Nephron progenitor cell (in vitro differentiated cells): ENCODE measurements around the gene SPG21.
A peak's percentile ranks its signal among the peaks of the same experiment; 100 is the strongest.

ENCODE experiments used
- DNase-seq: peaks from one replicate; pipeline ENCODE4 v3.0.0; 2021
- H3K27ac Mint-ChIP-seq: 2 replicates; pipeline ENCODE4 v1.8.0; 2021; ENCODE audit warnings: mild to moderate bottlenecking, moderate library complexity, mixed read lengths
- H3K27me3 Mint-ChIP-seq: 2 replicates; pipeline ENCODE4 v1.8.0; 2021; ENCODE audit warnings: mild to moderate bottlenecking, low read depth, mixed read lengths; ENCODE audit not compliant: poor library complexity
- H3K36me3 Mint-ChIP-seq: 2 replicates; pipeline ENCODE4 v1.8.0; 2021; ENCODE audit warnings: low read depth, mixed read lengths
- H3K4me1 Mint-ChIP-seq: 2 replicates; pipeline ENCODE4 v1.8.0; 2021; ENCODE audit warnings: mixed read lengths
- H3K4me3 Mint-ChIP-seq: 2 replicates; pipeline ENCODE4 v1.8.0; 2021; ENCODE audit warnings: mild to moderate bottlenecking, moderate library complexity, mixed read lengths
- H3K9me3 Mint-ChIP-seq: 2 replicates; pipeline ENCODE4 v1.8.0; 2021; ENCODE audit warnings: mild to moderate bottlenecking, moderate library complexity, mixed read lengths
- TF ChIP-seq, protein P1 (sequence below): fragments of 200-600 bp; sonication (generic); IDR thresholded peaks from 2 replicates; pipeline ENCODE4 v1.5.0; 2021; ENCODE audit warnings: antibody characterized with exemption

Gene SPG21

DNA sequence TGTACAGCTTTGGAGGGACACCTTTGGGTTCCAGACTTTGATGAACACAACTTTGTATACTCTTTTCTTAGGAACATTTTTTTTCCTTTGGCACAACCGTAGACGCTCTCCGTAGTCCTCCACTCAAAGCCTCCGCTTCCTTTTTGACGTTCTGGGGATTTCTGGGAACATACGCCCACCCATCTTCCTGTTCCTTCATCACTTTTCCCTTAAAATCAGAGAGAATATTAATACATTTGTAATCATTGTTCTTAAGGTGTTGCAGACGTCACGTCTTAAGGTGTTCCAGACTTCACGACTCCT, 405 bp upstream of the SPG21 start:
- DNase-seq: no peak
- peaks cover 3% of the 10 kb centered on the region for H3K27me3 Mint-ChIP-seq
- TF ChIP-seq, protein P1, sequence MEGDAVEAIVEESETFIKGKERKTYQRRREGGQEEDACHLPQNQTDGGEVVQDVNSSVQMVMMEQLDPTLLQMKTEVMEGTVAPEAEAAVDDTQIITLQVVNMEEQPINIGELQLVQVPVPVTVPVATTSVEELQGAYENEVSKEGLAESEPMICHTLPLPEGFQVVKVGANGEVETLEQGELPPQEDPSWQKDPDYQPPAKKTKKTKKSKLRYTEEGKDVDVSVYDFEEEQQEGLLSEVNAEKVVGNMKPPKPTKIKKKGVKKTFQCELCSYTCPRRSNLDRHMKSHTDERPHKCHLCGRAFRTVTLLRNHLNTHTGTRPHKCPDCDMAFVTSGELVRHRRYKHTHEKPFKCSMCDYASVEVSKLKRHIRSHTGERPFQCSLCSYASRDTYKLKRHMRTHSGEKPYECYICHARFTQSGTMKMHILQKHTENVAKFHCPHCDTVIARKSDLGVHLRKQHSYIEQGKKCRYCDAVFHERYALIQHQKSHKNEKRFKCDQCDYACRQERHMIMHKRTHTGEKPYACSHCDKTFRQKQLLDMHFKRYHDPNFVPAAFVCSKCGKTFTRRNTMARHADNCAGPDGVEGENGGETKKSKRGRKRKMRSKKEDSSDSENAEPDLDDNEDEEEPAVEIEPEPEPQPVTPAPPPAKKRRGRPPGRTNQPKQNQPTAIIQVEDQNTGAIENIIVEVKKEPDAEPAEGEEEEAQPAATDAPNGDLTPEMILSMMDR: no peak
- peak overlapping the region; percentile 99 for H3K4me3 Mint-ChIP-seq
- peaks cover 24% of the 10 kb centered on the region for H3K36me3 Mint-ChIP-seq
- no peaks in the 10 kb centered on the region for H3K9me3 Mint-ChIP-seq
- peaks cover 48% of the 10 kb centered on the region for H3K4me1 Mint-ChIP-seq
- H3K27ac Mint-ChIP-seq: peak overlapping the region; percentile 92

DNA sequence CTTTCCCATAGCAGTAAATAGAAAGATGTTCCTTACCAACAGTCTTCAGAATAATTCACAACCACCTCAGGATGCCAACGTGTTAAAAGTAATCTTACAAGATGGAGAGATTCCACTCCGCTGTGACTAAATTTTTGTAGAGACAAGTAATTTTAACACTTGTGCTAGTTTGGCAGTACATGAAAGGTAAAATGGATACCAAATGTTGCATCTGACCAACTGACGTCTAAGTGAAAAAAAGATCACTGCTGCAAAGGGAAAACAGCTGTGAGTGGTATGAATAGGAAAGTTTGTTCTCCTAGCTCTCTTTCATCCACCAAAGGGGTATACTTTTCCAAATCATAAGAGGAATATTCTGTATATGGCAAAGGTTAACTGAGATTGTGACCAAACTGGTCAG, 2.6 kb downstream of the SPG21 start:
- H3K4me1 Mint-ChIP-seq: peaks cover 48% of the 10 kb centered on the region
- peaks cover 34% of the 10 kb centered on the region for H3K36me3 Mint-ChIP-seq
- no peaks in the 10 kb centered on the region for H3K9me3 Mint-ChIP-seq
- TF ChIP-seq, protein P1: no peak
- H3K27ac Mint-ChIP-seq: no peak overlapping the region
- peak overlapping the region; percentile 37 for H3K4me3 Mint-ChIP-seq
- H3K27me3 Mint-ChIP-seq: no peaks in the 10 kb centered on the region
- DNase-seq: no peak

DNA sequence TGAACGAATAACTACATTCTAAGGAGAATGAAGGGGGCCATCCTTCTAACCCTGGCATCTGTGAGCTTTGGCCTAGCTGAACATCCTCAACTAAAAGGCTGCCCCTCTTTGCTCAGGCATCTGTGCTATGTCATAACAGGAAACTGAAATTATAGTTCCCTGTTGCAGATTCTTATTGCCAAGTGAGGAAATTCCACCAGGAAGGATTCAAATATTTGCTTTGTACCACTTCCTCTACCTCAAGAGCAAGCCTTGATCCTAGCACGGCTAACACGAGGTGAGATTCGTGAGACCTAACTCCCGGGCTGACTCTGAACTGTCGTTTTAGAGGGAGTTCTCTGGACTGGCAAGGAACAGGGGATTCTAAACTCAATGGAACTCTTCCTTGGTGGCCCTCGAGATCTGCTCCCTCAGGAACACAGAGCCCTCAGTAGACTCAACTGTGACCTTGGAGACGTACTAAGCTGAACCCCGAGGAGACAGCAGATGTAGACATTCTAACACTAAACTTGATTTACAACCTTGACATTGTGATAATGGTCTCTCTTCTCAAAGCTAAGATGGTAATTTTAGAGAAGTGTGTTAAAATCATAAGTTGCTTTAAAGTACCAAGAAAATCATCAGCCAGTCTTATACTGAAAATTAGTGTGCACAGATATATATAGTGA, 4.2 kb downstream of the SPG21 start:
- H3K36me3 Mint-ChIP-seq: peaks cover 34% of the 10 kb centered on the region
- TF ChIP-seq, protein P1: no peak
- no peaks in the 10 kb centered on the region for H3K27me3 Mint-ChIP-seq
- H3K4me1 Mint-ChIP-seq: peaks cover 47% of the 10 kb centered on the region
- peak overlapping the region; percentile 33 for H3K27ac Mint-ChIP-seq
- DNase-seq: no peak
- no peak overlapping the region for H3K4me3 Mint-ChIP-seq
- no peaks in the 10 kb centered on the region for H3K9me3 Mint-ChIP-seq

DNA sequence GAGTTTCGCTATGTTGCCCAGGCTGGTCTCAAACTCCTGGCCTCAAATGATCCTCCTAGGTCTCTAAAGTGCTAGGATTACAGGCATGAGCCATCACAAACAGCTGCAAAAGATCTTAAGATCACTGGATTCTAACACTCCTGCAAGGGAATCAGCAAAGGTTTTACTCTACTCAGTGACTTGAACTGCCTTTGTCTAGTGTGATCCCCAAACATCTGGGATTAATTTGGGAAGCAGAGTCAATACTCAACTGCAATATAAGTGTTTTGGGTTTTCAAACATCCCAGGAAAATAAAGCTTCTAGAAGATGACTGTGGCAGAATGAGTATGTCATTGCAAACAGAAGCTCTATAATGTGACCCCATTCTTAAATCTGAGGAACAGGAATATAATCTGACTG, 7.2 kb downstream of the SPG21 start:
- Mint-ChIP-seq H3K27me3 (no peaks in the 10 kb centered on the region), H3K4me3 (no peak overlapping the region), H3K4me1 (peaks cover 43% of the 10 kb centered on the region), H3K36me3 (peaks cover 51% of the 10 kb centered on the region), H3K9me3 (no peaks in the 10 kb centered on the region), H3K27ac (peak overlapping the region; percentile 57)
- DNase-seq: no peak
- TF ChIP-seq, protein P1: no peak

DNA sequence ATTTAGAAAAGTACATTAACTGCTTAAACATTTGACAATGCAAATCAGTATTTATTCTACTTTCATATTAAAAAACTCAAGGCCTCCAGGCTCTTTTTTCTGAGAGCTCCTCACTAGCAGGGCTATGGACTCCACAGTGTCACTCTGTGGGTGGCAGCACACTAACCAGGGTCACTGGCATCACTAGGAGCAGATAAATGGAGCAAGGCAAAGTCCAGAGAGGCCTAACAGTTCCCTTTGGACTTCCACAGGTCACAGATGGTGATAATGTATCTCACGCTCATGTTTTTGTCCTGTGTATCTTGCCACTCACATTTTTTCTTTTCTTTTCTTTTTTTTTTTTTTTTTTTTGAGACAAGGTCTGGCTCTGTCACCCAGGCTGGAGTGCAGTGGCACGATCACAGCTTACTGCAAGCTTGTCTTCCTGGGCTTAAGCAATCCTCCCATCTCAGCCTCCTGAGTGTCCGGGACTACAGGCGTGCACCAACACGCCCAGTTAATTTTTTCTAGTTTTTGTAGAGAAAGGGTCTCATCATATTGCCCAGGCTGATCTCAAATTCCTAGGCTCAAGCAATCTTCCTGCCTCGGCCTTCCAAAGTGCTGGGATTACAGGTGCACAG, 7.8 kb downstream of the SPG21 start:
- peaks cover 38% of the 10 kb centered on the region for H3K4me1 Mint-ChIP-seq
- no peaks in the 10 kb centered on the region for H3K9me3 Mint-ChIP-seq
- peaks cover 51% of the 10 kb centered on the region for H3K36me3 Mint-ChIP-seq
- no peak for DNase-seq
- H3K4me3 Mint-ChIP-seq: no peak overlapping the region
- TF ChIP-seq, protein P1: no peak
- no peaks in the 10 kb centered on the region for H3K27me3 Mint-ChIP-seq
- H3K27ac Mint-ChIP-seq: peak overlapping the region; percentile 64

DNA sequence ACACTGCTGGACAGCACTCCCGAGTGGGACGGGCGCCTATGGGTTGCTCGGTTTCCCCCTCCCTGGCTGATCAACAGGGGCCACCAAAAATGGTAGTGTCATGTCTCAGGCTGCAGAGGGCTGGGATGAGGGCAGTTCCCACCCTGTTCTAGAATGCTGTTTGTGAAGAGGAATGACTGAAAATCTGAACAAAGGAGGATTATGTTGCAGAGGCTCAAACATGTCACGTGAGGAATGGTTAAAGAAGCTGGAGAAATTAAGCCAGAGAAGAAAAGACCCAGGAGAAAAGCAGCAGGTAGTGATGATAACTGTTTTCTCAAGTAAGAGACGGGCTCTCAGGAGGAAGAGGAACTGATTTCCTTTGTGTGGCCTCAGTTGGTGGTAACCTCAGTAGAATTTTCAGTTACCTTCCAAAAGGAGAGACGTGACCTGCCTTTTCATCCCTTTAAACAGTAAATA, 10.4 kb downstream of the SPG21 start:
- Mint-ChIP-seq H3K27me3 (no peaks in the 10 kb centered on the region), H3K4me3 (no peak overlapping the region), H3K9me3 (no peaks in the 10 kb centered on the region), H3K27ac (peak overlapping the region; percentile 96), H3K4me1 (peaks cover 25% of the 10 kb centered on the region), H3K36me3 (peaks cover 54% of the 10 kb centered on the region)
- TF ChIP-seq, protein P1: no peak
- DNase-seq: peak; percentile 5
